Stimulated activated naive CD4-positive, alpha-beta T cell (primary cell): ENCODE results near the gene NUDC.
"Not testable (repeated sequence)": the region's sequence is repeated elsewhere in the genome, so short reads cannot be mapped to it uniquely, and the experiment has no call there.

Source experiments
- DNase-seq, 6 experiments: peaks; one replicate each; lab custom pipeline; 2025; lab: John Stamatoyannopoulos, UW

The NUDC gene

DNA sequence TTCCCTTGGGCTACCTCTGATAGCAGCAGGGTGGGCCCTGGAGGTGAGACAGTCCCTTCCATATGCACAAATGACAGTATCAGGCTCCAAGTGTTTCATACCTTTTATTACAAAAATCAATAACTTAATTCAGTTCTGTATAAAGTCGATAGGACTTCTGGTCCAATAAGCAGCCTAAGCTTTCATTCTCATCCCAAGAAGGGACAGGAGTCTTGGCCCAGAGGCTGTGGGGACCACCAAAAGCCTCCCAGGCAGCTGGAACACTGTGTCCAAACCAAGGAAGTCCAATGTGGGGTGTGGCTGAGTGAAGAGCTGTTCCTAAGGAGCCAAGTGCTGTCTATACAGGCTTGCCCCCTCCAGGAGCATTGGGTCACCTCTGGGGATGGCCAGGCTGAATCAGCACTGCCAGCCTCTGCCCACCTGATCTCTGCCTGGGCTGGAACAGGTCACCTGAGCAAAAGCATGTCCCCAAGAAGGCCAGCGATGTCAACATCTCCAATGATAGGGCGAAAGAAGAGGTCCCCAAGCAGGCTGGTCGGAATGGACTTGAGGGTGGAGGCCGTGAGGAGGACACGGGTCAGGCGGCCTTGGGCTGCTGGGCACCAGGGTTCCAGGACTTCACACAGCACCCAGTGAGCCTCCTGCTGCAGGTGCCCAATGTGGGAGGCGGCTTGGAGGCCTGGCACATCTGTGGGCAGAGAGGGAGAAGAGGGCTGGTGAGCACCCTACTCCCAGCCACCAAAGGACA is 10.0 kb upstream of the NUDC start:
- DNase-seq: no peak

DNA sequence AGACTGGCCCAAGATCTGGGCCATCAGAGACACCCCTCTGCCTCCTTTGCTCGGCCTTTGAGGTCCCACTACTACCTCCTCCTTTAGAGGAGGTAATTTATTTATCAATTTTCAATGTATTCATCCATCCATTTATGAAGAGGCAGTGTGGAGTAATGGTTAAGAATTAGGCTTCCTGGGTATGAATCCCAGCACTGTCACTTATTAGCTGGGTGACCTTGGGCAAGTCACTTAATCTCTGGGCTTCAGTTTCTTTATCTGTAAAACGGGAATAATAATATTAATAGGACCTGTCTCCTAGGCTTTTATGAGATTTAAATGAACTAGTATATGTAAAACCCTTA is 9.4 kb upstream of the NUDC start:
- no peak for DNase-seq

DNA sequence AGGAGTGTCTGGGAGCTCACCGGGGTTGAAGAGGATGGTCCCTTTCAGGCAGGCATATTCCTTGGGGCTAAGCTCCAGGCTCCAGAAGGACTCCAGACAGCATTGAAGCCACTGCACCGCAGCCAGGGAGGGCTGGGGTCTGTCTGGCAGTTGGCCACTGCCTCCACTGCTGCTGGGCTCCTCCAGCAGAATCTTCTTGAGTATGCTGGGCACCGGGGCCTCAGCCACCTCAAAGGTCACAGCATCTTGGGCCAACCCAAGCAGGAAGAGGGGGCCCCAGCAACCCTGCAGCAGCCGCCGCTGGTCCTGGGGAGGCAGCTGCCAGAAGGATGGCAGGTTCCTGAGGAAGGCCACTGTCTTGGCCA is 8.2 kb upstream of the NUDC start:
- no peak for DNase-seq

DNA sequence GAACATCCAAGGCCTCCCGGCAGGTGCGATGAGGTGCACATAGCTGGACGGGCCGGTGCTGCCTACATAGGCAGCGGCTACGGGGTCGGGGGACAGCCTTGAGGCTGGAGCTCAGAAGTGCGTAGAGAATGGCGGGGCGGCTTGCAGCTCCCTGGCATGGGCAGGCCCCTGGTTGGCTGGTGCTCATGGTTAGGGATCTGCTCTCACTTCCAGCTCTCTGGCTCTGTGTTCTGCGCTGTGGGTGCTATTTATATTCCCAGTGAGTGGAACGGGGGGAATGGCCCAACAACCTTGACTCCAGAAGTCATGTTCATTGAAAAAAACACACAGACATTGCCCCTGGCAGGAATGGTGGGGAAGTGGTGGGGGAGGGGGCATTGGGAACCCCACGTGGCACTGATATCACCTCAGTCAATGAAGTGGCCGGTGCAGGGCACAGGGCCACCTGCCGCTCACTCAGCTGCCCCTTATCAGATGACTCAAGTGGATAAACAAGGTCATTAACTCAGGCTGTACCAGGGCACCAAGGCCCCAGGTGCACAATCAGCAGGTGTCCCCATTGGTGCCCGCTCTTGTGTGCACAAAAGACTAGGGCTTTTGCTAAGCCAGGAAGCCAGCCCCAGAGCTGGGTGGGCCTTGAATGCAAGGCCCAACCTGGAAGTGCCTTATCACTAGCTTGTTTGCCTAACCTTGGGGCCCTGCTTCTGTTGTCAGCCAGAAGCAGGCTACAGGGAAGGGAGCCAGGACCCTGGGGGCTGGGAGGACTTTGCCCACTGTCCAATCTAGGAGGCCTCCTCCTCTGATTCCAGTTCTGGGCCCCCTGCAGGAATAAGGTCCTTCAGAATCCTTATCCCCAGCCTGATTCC is 7.6 kb upstream of the NUDC start, which contains the start of gene NR0B2:
Gene NR0B2, minus strand, starts transcription at position 222 of the 866 bp plus-strand sequence. Its CDS starts 35 bp downstream, at position 187.
- DNase-seq: no peak

DNA sequence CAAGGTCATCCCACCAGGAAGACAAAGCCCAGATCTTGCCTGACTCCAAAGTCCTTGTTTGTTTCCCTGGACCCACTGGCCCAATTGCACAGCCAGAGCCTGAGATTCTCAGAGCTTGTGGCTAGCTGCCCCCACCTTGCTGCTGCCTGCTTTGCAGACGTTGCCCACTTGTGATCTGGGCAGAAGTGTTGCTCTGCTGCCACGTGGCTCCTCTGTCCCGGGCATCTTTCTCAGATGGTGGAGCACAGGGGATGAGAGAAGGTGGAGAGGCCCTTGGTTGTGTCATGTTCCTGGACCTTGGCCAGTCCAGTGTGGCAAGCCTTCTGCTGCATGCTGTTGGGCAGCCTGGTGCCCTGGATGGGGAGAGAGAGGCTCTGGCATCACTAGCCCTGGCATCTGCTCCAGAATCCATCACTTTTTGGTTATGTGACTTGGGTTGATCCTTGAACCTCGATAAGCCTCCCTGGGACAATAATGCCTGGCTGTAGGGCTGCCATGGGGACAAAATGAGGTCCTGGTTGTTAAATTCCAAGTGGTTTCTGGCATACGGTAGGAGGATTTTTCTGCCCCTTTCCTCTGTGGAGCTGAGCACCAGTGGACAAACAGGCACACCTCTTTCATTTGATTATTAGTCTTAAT is 6.2 kb upstream of the NUDC start:
- DNase-seq: no peak

DNA sequence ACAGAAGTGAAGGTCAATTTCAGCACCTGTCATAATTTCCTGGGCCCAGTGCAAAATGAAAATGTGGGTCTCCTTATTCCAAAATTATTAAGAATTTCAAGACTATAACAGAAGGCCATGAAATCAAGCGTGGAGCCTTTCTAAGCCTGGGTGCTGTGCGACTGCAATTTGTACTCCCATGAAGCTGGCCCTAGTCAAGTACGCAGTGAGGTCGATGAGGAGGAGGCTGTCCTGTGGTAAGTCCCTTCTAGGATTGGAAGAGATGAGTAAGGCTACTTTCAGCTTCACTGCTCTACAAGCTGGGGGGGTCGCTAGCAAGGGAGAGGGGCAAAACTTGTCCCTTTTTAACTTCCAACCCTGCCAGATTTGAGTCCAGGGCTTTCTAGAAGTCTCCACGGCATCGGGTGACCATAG is 410 bp upstream of the NUDC start:
- DNase-seq: no peak

DNA sequence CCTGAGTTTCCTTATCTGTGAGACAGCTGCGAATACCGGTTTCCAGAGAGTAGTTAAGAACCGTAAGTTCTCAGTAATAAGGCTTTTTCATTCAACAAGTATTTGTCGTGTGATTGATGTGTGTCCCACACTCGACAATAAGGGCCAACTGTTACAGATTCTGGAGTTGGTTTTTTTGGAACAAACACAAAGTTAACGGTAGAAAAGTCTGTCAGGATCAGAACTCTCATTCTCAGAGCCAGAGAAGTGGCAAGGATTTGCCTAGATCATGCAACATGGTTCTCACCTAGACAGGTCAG is 837 bp downstream of the NUDC start:
- DNase-seq: no peak

DNA sequence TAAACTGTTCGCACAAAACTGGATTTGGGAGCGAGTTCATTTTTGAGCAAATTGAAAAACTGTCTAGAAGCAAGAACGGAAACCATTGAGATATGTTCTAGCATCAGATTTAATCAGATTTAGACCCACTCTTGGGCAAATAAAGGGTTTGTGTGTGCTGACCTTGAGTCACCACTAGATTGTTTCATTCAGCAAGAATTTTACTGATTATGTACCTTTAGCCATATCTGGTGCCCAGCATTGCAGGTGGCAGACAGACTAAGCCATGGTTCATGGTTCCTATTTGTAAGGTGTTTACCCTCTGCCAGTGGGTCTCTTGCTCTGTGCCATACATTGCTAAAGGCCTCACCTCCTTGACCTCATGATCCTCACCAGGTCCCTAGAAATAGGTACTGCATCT is 1.4 kb downstream of the NUDC start:
- DNase-seq: no peak

DNA sequence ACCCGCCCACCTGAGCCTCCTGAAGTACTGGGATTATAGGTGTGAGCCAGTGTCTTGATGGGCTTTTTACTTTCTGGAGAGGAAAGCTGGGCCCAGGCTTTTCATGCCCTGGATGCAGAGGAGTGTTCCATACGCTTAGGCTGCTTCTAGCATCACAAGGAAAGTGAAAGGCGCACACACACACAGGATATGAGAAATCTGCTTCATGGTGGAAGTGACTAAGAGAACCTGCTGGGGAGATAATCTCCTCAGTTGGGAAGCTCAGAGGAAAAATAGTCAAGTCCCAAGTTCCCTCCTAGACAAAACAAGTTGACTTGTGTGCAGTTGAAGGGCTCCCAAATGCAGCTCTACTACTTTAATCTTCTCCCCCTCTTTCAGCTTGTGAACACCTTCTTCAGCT is 2.2 kb downstream of the NUDC start:
- DNase-seq: no peak

DNA sequence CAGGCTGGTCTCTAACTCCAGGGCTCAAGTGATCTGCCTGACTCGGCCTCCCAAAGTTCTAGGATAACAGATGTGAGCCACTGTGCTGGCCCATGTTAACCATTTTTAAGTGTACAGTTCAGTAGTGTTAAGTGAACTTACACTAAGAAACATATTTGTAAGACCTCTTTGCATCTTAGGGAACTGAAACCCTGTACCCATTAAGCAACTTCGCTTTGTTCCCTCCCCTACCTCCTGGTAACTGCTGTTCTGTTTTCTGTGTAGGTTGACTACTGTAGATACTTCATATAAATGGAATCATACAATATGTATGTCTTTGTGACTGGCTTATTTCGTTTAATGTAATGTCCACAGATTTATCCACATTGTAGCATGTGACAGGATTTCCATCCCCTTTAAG is 11.0 kb downstream of the NUDC start:
- DNase-seq: no peak

DNA sequence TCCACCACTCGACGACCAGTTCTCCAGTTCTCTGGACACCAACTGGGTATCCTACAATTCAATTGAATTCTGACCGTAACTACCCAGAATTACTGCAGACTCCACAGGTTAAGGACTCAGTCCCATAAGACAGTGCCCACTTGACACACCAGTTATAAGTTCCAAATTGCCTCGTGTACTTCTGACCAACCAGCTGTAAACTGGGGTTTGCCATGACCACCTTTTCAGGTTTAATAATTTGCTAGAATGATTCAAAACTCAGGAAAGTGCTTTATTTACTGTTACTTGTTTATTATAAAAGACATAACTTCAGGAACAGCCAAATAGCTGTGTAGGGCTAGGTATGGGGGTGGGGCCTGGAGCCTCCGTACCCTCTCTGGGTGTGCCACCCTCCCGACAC is 15.3 kb downstream of the NUDC start:
- DNase-seq: no peak

DNA sequence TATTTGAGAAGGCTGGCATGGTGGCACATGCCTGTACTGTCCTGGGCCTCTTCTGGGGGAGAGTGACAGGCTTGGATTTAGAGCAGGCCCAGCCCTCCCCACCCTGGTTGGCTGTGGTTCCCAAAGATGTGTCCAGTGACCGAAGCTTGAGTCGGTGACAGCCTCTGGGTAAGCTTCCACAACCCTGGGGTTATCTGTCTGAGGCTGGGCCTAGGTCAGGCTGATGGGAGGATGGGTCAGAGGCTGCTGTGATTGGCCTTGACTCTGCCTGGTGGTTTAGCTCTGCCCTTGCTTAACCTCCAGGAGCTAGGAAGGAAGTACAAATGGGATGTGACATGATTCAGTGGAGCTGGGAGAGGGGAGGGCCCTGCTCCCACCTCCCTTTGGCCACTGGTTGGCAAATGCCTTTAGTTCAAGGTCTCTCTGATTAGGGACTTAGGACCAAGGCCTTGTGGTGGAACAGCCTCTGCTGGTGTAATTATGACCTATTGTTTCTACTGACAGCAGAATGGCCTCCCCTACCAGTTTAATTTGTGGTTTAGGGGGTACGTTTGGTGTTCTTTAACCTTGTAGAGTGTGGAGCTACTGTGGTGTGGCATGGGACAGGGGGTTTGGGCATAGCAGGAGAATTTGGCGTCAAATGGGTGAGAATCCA is 16.6 kb downstream of the NUDC start:
- DNase-seq: no peak

DNA sequence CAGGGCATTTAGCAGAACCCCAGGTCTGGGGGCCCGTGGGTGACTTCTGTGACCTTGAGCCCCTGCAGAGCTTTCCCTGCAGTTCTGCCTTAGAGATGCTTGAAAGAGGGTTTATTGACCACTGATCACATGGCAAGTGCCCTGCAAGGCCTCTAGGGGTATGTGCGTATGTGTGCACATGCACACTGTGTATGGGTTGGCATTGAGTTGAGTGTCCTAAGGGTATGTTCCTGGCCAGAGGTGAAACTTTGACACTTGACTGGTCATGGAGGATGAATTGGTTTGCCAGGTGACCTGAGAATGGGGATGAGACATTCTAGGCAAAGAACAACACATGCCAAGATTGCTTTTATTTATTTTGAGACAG is 17.1 kb downstream of the NUDC start:
- DNase-seq: no peak

DNA sequence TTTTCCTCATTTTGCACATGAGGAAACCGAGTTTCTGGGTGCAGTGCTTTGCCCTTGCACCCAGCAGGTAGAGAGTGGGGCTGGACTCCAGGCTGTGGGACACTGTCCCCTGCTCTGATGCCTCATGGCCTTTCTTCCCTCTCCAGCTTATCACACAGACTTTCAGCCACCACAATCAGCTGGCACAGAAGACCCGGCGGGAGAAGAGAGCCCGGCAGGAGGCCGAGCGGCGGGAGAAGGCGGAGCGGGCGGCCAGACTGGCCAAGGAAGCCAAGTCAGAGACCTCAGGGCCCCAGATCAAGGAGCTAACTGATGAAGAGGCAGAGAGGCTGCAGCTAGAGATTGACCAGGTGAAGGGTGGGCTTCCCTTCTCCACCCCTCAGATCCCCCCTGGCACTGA is 19.8 kb downstream of the NUDC start:
- no peak for DNase-seq

DNA sequence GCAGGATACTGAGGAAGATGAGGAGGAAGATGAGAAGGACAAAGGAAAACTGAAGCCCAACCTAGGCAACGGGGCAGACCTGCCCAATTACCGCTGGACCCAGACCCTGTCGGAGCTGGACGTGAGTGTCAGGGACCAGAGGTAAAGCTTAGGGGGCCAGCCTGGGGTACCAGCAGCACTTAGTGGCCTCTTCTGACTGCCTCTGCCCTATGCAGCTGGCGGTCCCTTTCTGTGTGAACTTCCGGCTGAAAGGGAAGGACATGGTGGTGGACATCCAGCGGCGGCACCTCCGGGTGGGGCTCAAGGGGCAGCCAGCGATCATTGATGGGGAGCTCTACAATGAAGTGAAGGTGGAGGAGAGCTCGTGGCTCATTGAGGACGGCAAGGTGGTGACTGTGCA is 21.1 kb downstream of the NUDC start:
- no peak for DNase-seq

DNA sequence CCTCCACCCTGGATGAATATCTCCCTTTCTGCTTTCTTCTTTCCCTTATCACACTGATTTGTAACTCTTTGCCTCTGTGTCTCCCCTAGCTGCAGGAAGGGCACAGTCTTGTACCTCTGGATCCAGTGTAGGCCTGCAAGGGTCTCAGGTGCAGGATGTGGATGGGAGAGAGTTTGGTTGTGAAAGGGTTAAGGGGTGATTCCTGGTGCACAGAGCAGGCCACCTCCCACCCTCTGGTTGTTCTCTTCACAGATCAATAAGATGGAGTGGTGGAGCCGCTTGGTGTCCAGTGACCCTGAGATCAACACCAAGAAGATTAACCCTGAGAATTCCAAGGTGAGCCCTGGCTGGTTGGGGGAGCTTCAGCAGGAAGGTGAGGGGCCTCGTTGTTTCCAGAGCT is 23.6 kb downstream of the NUDC start:
- DNase-seq: no peak

DNA sequence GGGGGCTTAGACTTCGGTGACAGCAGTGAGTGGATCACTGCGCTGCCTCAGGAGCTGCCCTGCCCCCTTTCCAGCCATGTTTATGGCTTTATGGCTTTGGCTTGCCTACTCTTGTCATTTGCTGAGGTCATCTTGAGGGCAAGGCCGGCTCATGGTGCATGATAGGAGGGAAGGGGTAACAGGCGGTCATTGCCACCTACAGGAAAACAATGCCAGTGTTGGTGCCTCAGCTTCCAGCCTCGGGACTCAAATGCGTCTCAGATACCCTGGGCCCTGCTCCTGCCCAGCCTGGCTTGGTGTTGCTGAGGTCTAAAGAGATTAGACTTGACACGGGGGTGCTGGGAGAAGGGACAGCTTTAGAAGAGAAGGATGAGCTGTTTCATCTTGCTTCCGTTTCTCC is 24.2 kb downstream of the NUDC start:
- no peak for DNase-seq

DNA sequence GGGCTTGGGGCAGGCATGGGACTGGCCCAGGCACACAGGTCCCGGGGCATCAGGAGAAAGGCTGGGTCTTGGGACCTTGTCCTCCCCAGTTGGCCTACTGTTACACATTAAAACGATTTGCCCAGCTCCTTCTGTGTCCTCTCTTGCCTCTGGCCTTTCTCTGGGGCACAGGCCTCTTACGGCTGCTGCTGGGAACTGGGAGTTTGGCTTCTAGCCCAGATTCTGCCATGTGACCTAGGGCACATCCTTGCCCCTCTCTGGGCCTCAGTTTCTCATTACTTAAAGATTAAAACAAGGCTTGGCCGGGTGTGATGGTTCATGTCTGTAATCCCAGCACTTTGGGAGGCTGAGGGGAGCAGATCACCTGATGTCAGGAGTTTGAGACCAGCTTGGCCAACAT is 24.7 kb downstream of the NUDC start:
- no peak for DNase-seq

DNA sequence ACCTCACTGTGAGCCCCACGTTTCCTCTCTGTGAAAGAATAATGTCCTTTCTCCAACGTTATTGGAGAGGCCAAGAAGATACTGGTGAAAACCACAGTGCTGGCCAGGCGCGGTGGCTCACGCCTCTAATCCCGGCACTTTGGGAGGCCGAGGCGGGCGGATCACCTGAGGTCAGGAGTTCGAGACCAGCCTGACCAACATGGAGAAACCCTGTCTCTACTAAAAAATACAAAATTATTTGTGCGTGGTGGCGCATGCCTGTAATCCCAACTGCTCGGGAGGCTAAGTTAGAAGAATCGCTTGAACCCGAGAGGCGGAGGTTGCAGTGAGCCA is 27.1 kb downstream of the NUDC start:
- DNase-seq: not testable (repeated sequence)

DNA sequence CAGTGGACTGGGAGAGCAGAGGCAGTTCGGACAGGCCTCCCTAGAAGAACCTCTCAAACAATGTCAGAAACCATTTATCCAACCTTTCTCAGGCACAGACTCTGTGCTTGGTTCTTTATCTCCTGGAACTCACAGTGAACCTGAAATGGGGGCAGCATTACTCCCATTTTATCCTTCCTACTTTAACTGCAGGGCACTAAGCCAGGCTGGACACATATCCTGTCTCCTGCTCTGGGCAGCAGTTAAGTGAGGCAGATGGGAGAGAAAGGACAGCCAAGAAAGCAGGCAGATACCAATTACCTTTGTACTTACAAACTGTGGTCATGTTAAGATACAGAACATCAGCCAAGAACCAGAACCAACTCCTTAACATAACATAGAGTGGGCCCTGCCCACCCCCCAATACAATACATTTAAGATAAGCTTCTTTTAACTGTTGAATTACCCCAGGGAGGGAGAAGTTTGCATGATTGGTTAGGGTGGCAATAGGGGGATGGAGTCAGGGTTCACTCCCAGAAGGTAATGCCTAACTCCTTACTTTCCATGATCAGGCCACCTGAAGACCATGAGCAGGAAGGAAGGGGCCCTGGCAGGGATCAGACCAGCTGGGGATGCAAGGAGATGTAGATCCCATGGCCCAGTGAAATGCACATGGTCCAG is 27.9 kb downstream of the NUDC start:
- DNase-seq: no peak

DNA sequence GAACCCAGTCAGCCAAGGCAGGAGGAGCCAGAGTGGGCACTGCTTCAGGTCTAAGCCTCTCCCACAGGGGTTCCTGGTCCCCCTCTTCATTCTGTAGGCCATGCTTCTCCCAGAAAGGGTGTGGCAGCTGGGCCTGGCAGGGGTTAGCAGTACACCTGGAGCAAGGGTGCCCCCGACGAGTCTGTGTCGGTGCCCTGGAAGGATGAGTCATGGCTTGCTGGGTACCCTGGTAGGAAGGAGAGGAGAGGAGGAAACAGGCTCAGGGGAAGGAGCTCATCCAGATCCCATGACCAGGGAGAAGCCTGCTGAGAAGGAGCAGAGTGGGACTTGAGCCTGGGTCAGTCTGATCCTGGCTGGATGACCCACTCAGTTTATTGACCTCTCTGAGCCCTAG is 28.4 kb downstream of the NUDC start:
- DNase-seq: no peak

DNA sequence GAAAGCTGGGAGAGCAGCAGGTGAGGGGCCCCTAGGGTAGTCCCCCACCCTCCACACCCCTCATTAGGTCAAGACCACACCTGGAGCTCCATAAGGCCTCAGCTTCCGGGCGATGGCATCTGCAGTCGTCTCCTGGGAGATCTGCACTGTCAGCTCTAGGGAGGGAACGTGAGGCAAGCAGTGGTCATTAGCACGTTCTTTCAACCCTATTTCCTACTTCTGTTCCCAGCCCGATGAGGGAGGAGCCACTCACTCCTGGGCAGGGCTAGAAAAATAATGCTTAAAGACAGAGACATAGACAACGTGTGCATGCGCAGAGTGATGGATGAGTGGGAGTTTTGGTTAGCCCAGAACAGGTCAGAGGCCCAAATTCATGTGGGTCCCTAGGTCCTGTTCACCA is 29.1 kb downstream of the NUDC start:
- no peak for DNase-seq

DNA sequence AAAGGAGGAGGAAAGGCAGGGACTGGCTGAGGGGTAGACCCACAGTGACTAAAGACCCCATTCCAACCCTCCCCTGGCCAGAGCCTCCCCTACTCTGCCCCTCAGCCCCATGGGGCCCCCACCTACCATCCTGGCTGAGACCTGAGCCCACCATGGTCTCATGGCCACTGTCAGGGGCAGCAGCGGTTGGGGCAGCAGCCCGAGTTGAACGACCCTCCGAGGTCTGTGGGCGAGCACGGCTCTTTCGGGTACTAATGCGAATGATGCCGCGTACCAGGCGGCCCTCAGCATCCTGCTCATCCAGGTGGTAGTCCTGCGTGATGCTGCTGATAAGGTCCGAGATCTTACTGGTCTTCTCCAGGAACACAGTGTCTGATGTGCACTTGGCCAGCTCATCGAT is 29.7 kb downstream of the NUDC start:
- DNase-seq: no peak
